SK-N-MC (cell line): ENCODE measurements around the gene TRAPPC5.

Experiments
- EZH2 ChIP-seq: fragments of 200-600 bp; sonication (generic); IDR thresholded peaks from one replicate; pipeline ENCODE4 v1.6.1; 2017; ENCODE audit warnings: antibody characterized with exemption
- POLR2AphosphoS5 ChIP-seq: IDR thresholded peaks from 2 replicates; pipeline ENCODE4 v1.6.1; 2012; ENCODE audit warnings: mild to moderate bottlenecking, low read depth, low read length, borderline replicate concordance

- no peak for TF ChIP-seq EZH2
- no peak for TF ChIP-seq POLR2AphosphoS5
These were observed 33.5 kb upstream of the TRAPPC5 start for GRCh38 chr19:7647156-7647555.
